B cell (primary cell): Measurements from ENCODE around the gene FMNL1. TPM values are rescaled to one million over a fixed set of nuclear protein-coding genes. Genes with fewer than 3 reads are reported as not detected.

Experiments
- ATAC-seq: fragments of 200-7000 bp; cut with Tn5 transposase; one replicate; pipeline ENCODE4 v1.10.0; 2021; ENCODE audit warnings: low read depth, mild to moderate bottlenecking, moderate number of reproducible peaks, moderate library complexity
- CTCF ChIA-PET: fragments of 350-600 bp; sonication (Branson Sonifier 250); formaldehyde crosslinking; loops from one replicate; lab custom pipeline; 2021; ENCODE audit warnings: antibody characterized with exemption, inconsistent platforms; lab: Charles Lee
- POLR2A ChIA-PET: fragments of 350-600 bp; sonication (Branson Sonifier 250); formaldehyde crosslinking; loops from one replicate; lab custom pipeline; 2021; ENCODE audit warnings: antibody characterized with exemption; lab: Charles Lee
- DNase-seq: peaks from one replicate; pipeline ENCODE4 v3.0.0; 2013
- H2AFZ ChIP-seq: 2 replicates; pipeline ENCODE4 v1.6.1; 2012; ENCODE audit warnings: mild to moderate bottlenecking, low read depth, low read length; ENCODE audit not compliant: insufficient read depth, poor library complexity, severe bottlenecking
- H3K27ac ChIP-seq, 2 donors: 1 replicate in 1 of 2; 2 replicates in 1 of 2; pipeline ENCODE4 v1.5.1; 2012 to 2013; ENCODE audit warnings: low read length in 2 of 2, mild to moderate bottlenecking in 2 of 2, moderate library complexity in 1 of 2
- H3K27me3 ChIP-seq, 4 experiments: fragments of 200-600 bp in 1 of 4; sonication (generic) in 1 of 4; replicated peaks in 1 of 4; 1 replicate in 2 of 4; 2 replicates in 2 of 4; pipeline versions ENCODE4 v1.6.1 to v1.7.0; 2013 to 2016; ENCODE audit warnings: low read length in 3 of 4, mild to moderate bottlenecking in 2 of 4, mixed read lengths in 1 of 4, moderate library complexity in 1 of 4; ENCODE audit not compliant: insufficient read depth in 4 of 4, control insufficient read depth in 3 of 4; ENCODE audit errors: control extremely low read depth in 1 of 4
- H3K36me3 ChIP-seq, 2 experiments: replicated peaks in 1 of 2; 1 replicate in 1 of 2; 2 replicates in 1 of 2; pipeline versions ENCODE4 v1.6.1 to v1.7.1; 2013; ENCODE audit warnings: low read length in 1 of 2; ENCODE audit not compliant: insufficient read depth in 2 of 2, control insufficient read depth in 1 of 2; ENCODE audit errors: control extremely low read depth in 1 of 2, extremely low read depth in 1 of 2
- H3K4me1 ChIP-seq, 2 donors: fragments of 200-600 bp in 1 of 2; sonication (generic) in 1 of 2; 1 replicate in 1 of 2; 2 replicates in 1 of 2; pipeline versions ENCODE4 v1.5.1 to v1.6.1; 2013 to 2017; ENCODE audit warnings: low read length in 2 of 2; ENCODE audit not compliant: control insufficient read depth in 2 of 2, insufficient read depth in 2 of 2
- H3K4me2 ChIP-seq: replicated peaks from 2 replicates; pipeline ENCODE3; 2012; ENCODE audit warnings: mild to moderate bottlenecking, low read depth, low read length; ENCODE audit not compliant: poor library complexity, severe bottlenecking
- H3K4me3 ChIP-seq, 5 experiments: fragments of 200-600 bp in 1 of 5; sonication (generic) in 1 of 5; 1 replicate in 3 of 5; 2 replicates in 2 of 5; pipeline versions ENCODE4 v1.5.1 to v1.7.0; 2011 to 2016; ENCODE audit warnings: low read length in 4 of 5, mild to moderate bottlenecking in 4 of 5, low read depth in 2 of 5, control low read depth in 1 of 5, moderate library complexity in 1 of 5; ENCODE audit not compliant: insufficient read depth in 1 of 5; ENCODE audit errors: control extremely low read depth in 1 of 5, extremely low read depth in 1 of 5
- H3K79me2 ChIP-seq: fragments of 200-600 bp; sonication (generic); one replicate; pipeline ENCODE4 v1.6.0; 2016; ENCODE audit warnings: low read length; ENCODE audit not compliant: control insufficient read depth, insufficient read depth
- H3K9ac ChIP-seq: fragments of 200-600 bp; sonication (generic); 2 replicates; pipeline ENCODE4 v1.6.1; 2017; ENCODE audit warnings: mild to moderate bottlenecking, low read length, moderate library complexity
- H3K9me3 ChIP-seq, 3 donors: one replicate each; pipeline versions ENCODE4 v1.6.1 to v1.7.1; 2013; ENCODE audit warnings: low read length in 2 of 3; ENCODE audit not compliant: control insufficient read depth in 2 of 3, insufficient read depth in 1 of 3; ENCODE audit errors: control extremely low read depth in 1 of 3
- H4K20me1 ChIP-seq: 2 replicates; pipeline ENCODE4 v1.6.0; 2012; ENCODE audit warnings: mild to moderate bottlenecking, low read length; ENCODE audit not compliant: insufficient read depth, control insufficient read depth, poor library complexity, severe bottlenecking
- H3K27ac Mint-ChIP-seq: one replicate; pipeline ENCODE4 v1.8.0; 2021; ENCODE audit warnings: mixed read lengths
- H3K27me3 Mint-ChIP-seq: one replicate; pipeline ENCODE4 v1.8.0; 2021; ENCODE audit warnings: mixed read lengths
- H3K4me1 Mint-ChIP-seq: one replicate; pipeline ENCODE4 v1.8.0; 2021; ENCODE audit warnings: mixed read lengths
- H3K4me3 Mint-ChIP-seq: one replicate; pipeline ENCODE4 v1.8.0; 2021; ENCODE audit warnings: mixed read lengths
- H3K9me3 Mint-ChIP-seq: one replicate; pipeline ENCODE4 v1.8.0; 2022; ENCODE audit warnings: mixed read lengths; ENCODE audit not compliant: insufficient read depth
- CTCF ChIP-seq: fragments of 200-600 bp; IDR thresholded peaks from one replicate; pipeline ENCODE4 v1.8.0; 2022; ENCODE audit warnings: antibody characterized with exemption, mild to moderate bottlenecking
- EZH2 ChIP-seq: IDR thresholded peaks from 2 replicates; pipeline ENCODE4 v1.6.1; 2012; ENCODE audit warnings: borderline replicate concordance, low read depth, mild to moderate bottlenecking, moderate library complexity, low read length; ENCODE audit not compliant: insufficient read depth, poor library complexity, severe bottlenecking
- WGBS: methylation state at CpG from one replicate; pipeline ENCODE4 v1.1.5; 2013; ENCODE audit warnings: missing lambda C conversion rate; ENCODE audit not compliant: insufficient coverage; 5-methylcytosine and 5-hydroxymethylcytosine counted together
- intact Hi-C: fragments of 100-400 bp; cut with micrococcal nuclease; formaldehyde crosslinking; loops from one replicate; pipeline ENCODE4 v1.10.0; 2022
- polyA plus RNA-seq: library from polyadenylated mRNA; depleted of rRNA; stranded (reverse); fragments of >200 nt; gene quantifications from 2 replicates; pipeline ENCODE4 v1.2.3, GENCODE V29; 2012
- total RNA-seq, 2 donors: library from RNA; stranded (reverse); fragments of 120-200 nt in 1 of 2; gene quantifications; 1 replicate in 1 of 2; 2 replicates in 1 of 2; pipeline versions ENCODE4 v1.2.3 to v1.2.4, GENCODE V29; 2013 to 2022

FMNL1 gene
- total and polyA plus RNA-seq, 2 donors (not counting 1 experiment from before 2014, with no cell fraction given), result 386 to 663 TPM

- Histone ChIP-seq H3K9ac (no peak overlapping the region), H2AFZ (no peak overlapping the region), H3K27me3 (no peaks in the 10 kb centered on the region), H3K4me1 (peaks cover 5 to 14% of the 10 kb centered on the region in 2 donors), H3K27ac (no peak overlapping the region), H4K20me1 (peaks cover 46% of the 10 kb centered on the region), H3K4me2 (no peak overlapping the region), H3K4me3 (no peak overlapping the region), H3K9me3 (no peaks in the 10 kb centered on the region), H3K36me3 (peaks cover 0 to 79% of the 10 kb centered on the region in 2 experiments), H3K79me2 (peaks cover 9% of the 10 kb centered on the region)
- intact Hi-C loops, result no loop called here
- H3K27me3 Mint-ChIP-seq, result no peaks in the 10 kb centered on the region
- DNase-seq (no peak), ATAC-seq (no peak)
- H3K9me3 Mint-ChIP-seq, result no peaks in the 10 kb centered on the region
- POLR2A ChIA-PET, result no interaction called here
- H3K4me3 Mint-ChIP-seq, result no peak overlapping the region
- WGBS, result over 99% methylated on average over 10 of the region's 13 CpGs
- peak overlapping the region; percentile 3 for H3K27ac Mint-ChIP-seq
- CTCF ChIA-PET, result interaction anchor here (0.8 to 3.9 kb wide), 6 partner anchors 10 to 119 kb away, joined by 3 to 22 read pairs (median 10); no protein-coding TSS in a partner anchor
- TF ChIP-seq EZH2, result no peak
- no peak for TF ChIP-seq CTCF
- H3K4me1 Mint-ChIP-seq, result peaks cover 7% of the 10 kb centered on the region
Observed at GRCh38 chr17:45266372-45266926, 44.8 kb downstream of the FMNL1 start.

GRCh38 chr17:45267436-45268055 is 45.9 kb downstream of the FMNL1 start:
- H3K4me1 ChIP-seq, result peaks cover under 1 to 4% of the 10 kb centered on the region in 2 donors
- peaks cover 0 to 90% of the 10 kb centered on the region in 2 experiments for H3K36me3 ChIP-seq
- H3K4me2 ChIP-seq, result no peak overlapping the region
- intact Hi-C loops, result no loop called here
- H3K9me3 Mint-ChIP-seq, result no peaks in the 10 kb centered on the region
- peaks cover 54% of the 10 kb centered on the region for H4K20me1 ChIP-seq
- TF ChIP-seq CTCF, result no peak
- TF ChIP-seq EZH2, result no peak
- H3K27me3 ChIP-seq, result no peaks in the 10 kb centered on the region
- no peaks in the 10 kb centered on the region for H3K9me3 ChIP-seq
- ChIA-PET CTCF (interaction anchor here (1.4 to 3.9 kb wide), 5 partner anchors 8 to 118 kb away, joined by 5 to 22 read pairs (median 8); no protein-coding TSS in a partner anchor), POLR2A (no interaction called here)
- H3K4me3 Mint-ChIP-seq, result no peak overlapping the region
- H3K27ac Mint-ChIP-seq, result no peak overlapping the region
- peaks cover 9% of the 10 kb centered on the region for H3K79me2 ChIP-seq
- H2AFZ ChIP-seq, result no peak overlapping the region
- H3K27ac ChIP-seq, result no peak overlapping the region
- H3K4me3 ChIP-seq, result no peak overlapping the region
- H3K27me3 Mint-ChIP-seq, result no peaks in the 10 kb centered on the region
- no peak overlapping the region for H3K9ac ChIP-seq
- DNase-seq (no peak), ATAC-seq (no peak)
- H3K4me1 Mint-ChIP-seq, result peaks cover 3% of the 10 kb centered on the region
- WGBS, result 97% methylated on average over 4 of the region's 10 CpGs
